KBM-7 (cell line): Measurements from ENCODE around the gene RENBP.
"Not testable (repeated sequence)": the region's sequence is repeated elsewhere in the genome, so short reads cannot be mapped to it uniquely, and the experiment has no call there.

Experiments
- DNase-seq: peaks from one replicate; pipeline ENCODE4 v3.0.0-alpha.2; 2015
- in situ Hi-C: fragments of 300-500 bp; cut with MboI; formaldehyde crosslinking; loops from 2 replicates; pipeline ENCODE4 v1.14.3; 2020; ENCODE audit warnings: low sequenced_read_pairs, low pct_unique_long_range_greater_than_20kb, mixed read lengths

RENBP gene

DNA sequence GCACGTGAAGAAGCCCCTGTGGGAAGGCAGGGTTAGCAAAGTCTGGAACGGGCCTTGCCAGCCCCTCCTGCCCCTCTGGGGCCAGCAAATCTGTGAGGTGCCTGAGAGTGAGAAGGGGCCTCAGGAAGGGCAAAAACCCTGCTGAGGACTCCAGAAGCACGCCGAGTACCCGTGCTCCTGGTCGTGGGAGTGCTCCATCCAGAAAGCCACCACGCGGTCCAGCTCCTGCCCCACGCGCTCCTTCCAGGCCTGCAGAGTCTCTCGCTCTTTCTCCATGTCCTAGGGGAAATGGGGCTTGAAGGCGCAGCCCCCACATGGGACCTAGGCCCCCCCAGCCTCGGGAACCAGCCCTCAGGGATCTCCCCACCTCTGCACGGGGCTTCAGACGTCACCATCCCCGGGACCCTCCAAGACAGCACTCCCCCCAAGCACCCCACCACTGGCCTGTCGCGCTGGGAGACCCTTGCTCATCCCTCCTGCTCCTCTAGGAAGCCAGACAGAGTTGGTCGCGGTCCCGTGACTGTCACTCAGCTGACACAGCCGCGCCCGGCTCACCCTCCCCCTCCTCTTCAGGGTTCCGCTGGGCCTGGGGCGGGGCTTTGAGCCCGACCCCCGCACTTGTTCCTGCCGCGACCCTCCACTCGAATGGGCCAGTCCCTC, at the start of gene RENBP:
Gene RENBP (minus strand): TSS at position 504 of the 660 bp plus-strand sequence. CDS start 33 bp downstream, at position 471.
- in situ Hi-C loops = no loop called here
- DNase-seq = peak; percentile 66

DNA sequence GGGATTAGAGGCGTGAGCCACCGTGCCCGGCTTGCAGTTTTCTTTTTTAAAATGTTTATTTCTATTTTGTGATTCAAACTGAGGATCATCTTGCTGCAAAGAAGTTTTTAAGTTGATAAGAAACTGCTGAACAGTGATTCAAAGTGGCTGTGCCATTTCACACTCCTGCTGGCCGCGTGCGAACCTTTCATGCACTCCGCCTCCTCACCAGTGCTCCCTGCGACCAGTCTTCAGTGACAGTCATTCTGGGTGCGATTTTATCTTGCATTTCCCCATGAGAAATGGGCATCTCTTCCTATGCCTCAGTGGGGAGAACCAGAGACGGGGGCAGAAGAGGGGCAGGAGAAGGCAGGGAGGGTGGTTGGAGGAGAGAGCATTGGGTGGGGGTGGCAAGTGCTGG, 49.5 kb upstream of the RENBP start:
- DNase-seq = no peak
- in situ Hi-C loops = no loop called here

DNA sequence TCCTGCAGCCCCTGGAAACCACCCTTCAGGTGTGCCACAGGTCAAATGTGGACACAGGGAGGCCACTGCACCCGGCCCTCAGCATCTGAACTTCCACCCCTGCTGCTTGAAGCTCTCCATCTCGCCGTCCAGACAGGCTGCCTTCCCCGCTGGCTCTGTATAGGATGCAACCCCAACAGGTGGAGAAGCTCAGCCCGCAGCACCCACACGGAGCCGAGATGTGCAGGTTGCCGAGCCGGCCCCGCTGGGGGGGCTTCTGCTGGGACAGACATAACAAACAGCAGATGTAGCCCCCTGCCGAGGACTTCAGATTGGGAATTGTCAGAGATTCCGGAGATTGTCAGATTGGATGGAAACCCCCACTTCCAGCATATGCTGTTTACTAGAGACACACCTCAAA, 48.6 kb upstream of the RENBP start:
- no peak for DNase-seq
- in situ Hi-C loops = no loop called here

DNA sequence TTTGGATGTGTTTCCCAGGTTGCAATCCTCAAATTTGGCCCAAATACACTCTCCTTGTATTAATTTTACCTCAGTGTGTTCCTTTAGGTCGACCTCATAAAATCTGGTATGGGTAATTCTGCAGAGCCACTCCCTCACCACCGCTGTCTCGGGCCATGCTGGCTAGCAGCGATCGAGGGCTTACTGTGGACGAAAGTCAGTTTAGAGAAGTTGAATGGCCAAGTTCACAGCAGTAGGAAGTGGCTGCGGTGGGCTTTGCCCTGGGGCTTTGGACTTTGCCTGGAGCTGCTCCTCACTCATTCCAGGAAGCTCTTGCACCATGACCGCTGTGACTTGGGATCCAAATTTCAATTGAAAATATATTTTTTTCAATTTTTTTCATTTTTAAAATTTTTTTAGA, 47.7 kb upstream of the RENBP start:
- DNase-seq = peak; percentile 53
- in situ Hi-C loops = no loop called here

DNA sequence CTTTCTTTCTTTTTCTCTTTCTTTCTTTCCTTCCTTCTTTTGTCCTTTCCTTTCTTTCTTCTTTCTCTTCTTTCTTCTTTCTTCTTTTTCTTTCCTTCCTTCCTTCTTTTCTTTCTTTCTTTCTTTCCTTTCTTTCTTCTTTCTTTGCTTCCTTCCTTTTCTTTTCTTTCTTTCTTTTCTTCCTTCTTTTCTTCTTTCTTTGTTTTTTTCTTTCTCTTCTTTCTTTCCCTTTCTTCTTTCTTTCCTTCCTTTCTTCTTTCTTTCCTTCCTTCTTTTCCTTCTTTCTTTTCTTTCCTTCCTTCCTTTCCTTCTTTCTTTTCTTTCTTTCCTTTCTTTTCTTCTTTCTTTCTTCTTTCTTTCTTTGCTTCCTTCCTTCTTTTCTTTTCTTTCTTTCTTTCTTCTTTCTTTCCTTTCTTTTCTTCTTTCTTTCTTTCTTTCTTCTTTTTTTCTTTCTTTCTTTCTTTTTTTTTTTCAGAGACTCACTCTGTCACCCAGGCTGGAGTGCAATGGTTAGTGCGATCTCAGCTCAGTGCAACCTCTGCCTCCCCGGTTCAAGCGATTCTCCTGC, 46.7 kb upstream of the RENBP start:
- DNase-seq = no peak
- in situ Hi-C loops = no loop called here

DNA sequence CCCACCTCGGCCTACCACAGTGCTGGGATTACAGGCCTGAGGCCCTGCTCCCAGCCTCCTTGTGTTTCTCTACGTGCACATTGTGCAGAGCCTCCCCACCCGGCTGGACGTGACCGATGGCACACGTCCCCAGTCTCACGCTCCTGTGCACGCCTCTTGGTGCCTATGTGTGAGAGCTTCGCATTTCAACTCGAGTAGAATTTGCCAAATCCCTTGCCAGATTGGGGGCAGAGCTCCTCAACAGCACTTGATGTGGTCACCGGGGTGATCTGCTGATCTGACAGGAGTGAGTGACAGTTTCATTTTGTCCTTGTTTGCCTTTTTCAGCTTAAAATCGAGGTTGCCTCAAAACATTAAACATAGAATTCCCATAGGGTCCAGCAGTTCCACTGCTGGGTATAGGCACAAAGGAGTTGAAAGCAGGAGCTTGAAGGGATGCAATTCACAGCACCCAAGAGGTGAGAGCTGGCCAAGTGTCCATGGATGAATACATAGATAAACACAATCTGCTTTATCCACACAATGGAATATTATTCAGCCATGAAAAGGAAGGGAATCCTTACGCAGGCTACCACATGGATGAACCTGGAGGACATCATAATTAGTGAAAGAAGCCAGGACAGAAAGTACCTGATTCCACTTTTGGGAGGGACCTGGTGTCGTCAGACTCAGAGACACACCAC, 45.7 kb upstream of the RENBP start:
- no peak for DNase-seq
- in situ Hi-C loops = no loop called here

DNA sequence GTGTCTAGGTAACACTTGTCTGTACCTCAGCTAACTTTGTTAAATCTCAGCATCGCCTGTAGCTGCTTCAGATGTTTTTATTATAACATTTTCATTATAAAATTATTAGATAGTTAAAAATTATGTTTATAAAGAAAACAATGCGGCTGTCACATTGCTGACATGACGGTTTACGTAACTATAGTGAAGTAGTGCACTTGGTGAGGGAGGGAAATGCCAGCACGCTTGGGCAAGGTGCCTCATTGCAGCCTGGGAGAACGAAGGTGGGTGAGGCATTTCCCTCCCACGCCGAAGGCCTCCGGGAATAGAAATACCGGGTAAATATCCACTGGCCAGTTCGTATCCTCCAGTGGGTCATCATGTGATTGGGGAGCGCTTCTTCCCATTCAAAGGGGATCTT, 44.0 kb upstream of the RENBP start:
- in situ Hi-C loops = no loop called here
- DNase-seq = no peak

DNA sequence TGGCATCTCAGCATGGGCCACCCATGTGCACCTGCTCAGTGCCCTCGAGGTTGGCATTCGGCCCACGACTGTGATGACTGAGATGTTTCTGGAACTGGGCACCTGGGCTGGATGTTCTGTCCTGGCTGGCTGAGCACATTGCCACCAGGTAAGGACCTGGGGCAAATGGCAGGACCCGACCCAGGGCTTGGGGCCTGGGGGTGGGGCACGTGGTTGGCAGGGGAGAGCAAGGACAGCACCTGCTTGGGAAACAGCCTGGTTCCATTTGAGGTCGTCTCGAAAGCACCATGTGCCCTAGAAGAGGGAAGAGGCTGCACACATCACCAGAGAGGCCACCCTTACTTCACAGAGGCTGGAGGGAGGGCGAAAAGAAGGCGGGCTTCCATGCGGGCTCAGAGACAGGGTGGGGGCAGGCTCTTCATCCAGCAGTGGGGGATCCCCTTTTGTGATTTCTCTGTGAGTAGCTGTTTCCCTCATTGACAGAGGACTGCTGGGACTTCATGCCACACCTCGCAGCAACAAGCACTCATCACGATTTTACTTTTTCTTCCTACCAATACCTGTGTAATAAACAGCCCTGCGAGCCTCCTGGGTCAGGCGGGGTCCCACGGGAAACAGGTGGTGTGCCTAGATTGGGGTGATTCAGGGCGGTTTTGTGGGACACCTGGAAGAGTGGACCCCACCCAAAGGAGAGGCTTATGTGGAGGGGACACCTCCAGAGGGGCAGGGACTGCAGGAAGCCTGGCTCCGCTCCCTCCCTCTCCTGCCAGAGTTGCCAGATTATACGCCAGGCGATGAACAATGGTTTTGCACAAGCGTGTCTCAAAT, 40.1 kb upstream of the RENBP start:
- no peak for DNase-seq
- in situ Hi-C loops = no loop called here

DNA sequence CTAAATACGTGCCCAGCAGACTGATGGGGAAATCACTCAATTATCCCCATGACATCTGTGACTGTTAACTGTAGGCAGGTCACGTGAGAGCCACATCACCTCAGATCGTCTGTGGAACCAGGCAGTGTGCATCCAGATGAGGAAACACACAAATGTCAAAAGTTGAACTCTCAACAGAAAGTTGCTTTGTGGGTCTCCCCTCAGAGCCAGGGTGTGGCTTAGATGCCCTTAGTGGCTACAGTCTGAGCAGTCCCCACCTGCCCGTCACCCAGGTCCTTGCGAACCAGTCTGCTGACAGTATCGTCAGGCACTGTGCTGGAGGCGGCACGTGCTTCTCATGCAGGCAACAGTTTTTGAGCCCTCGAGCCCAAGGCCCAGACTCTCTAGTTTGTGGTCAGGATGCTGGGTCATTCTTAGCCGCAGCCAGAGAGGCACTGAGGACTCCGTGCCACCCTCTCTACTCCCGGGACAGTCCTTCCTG, 38.9 kb upstream of the RENBP start:
- in situ Hi-C loops = no loop called here
- no peak for DNase-seq

DNA sequence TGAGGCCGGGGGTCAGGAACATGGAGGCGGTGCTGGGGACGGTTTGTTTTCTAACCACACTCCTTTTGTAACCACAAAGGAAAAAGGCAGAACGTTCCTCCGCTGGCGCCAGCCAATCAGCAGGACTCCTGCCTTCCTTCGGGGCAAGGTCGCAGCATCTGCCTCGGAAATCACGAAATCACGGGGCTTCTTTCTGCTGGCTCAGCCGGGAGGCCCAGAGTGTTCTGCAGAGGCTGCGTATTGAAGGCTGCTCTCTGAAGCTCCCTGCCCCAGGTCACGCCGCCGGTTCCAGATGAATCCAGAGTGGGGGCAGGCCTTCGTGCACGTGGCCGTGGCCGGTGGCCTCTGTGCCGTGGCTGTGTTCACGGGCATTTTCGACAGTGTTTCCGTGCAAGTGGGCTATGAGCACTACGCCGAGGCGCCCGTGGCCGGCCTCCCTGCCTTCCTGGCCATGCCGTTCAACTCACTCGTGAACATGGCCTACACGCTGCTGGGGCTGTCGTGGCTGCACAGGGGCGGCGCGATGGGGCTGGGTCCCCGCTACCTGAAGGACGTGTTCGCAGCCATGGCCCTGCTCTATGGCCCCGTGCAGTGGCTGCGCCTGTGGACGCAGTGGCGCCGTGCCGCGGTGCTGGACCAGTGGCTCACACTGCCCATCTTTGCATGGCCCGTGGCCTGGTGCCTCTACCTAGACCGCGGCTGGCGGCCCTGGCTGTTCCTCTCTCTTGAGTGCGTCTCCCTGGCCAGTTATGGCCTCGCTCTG, 37.5 kb upstream of the RENBP start:
- in situ Hi-C loops = no loop called here
- peak; percentile 95 for DNase-seq

DNA sequence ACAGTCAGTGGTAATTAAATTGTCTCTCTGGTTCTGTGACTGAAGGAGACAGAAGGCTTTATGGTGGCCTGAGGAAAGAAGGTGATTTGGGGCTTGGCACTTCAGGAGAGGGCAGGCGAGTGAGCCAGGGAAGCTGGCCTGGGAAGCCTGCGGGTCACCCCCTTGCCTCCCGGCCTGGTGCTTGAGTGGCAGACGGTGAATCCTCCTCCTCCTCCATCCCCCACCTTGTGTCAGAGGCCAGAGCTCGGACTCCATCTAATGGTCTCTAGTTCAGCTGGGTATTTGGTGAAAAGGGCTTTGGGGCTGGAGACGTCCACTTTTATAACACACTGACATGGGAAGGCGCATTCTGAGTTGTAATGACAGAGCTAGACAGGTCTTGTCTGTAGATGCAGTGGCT, 36.8 kb upstream of the RENBP start:
- no peak for DNase-seq
- in situ Hi-C loops = no loop called here

DNA sequence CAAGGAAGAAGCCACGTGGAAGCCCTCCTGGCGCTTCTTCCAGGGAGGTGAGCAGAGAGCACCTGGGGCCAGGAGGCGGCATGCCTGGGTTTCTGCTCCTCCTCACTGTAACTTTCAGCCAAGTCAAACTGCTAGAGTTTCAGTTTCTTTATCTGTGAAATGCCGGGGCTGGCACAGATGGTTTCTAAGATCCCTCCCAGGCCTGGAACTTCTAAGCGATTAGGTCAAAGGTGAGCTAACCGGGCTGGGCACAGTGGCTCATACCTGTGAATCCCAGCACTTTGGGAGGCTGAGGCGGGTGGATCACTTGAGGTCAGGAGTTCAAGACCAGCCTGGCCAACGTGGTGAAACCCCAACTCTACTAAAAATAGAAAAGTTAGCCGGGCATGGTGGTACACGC, 36.0 kb upstream of the RENBP start:
- in situ Hi-C loops, DNase-seq: not testable (repeated sequence)

DNA sequence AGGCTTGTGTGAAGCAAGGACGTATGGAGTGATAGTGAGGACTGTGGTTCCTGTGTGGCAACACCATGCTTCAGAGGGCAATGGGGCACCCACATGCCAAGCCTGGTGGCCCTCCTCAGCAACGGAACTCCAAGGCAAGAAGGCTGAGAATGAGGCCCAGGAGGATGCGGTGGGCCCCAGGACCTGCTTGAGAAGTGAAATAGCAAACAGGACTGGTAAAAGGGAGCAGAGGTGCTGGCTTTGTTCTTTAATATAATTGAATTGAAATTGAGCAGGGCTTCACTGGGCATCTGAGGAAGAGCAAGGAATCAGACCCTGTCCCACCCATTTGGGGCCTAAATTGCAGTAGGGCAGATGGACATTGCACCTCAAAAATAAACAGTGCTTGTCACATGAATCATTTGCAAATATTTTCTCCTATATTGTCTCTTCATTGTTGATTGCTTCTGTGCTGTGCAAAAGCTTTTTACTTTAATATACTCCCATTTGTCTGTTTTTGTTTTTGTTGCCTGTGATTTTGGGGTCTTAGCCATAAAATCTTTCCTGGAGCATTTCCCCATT, 30.4 kb upstream of the RENBP start:
- in situ Hi-C loops = no loop called here
- DNase-seq = no peak

DNA sequence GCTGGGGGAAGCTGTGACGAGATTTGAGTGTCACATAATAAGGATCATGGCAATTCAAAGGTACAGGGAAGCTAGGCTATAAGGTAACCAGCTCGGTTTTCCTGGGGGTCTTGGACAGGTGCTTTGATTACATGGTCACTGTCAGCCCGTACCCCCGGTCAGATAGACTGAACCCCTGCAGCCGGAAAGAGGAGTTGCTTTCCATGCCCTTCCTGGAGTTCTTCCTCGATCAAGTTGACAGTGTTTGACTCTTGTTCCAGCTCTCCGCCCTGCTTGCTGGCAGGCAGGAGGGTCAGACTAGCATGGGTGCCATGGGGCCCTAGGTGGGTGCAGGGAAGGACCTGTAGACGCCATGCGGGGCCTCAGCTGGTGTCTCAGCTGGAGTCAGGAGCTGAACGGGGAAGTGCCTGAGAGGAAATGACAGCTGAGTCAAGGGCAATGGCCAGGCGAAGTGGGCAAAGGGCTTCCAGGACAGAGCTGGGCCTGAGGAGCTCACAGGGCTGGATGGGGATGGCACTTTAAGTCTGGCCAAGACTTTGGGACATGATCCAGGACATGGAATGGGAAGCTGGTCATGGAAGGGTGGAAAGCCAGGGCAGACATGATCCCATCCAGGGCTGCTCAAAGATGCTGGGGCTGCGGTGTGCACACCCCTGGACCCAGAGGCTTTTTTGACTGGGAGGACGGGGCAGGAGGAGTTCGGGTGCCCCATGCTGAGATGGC, 29.7 kb upstream of the RENBP start:
- DNase-seq = no peak
- in situ Hi-C loops = no loop called here

DNA sequence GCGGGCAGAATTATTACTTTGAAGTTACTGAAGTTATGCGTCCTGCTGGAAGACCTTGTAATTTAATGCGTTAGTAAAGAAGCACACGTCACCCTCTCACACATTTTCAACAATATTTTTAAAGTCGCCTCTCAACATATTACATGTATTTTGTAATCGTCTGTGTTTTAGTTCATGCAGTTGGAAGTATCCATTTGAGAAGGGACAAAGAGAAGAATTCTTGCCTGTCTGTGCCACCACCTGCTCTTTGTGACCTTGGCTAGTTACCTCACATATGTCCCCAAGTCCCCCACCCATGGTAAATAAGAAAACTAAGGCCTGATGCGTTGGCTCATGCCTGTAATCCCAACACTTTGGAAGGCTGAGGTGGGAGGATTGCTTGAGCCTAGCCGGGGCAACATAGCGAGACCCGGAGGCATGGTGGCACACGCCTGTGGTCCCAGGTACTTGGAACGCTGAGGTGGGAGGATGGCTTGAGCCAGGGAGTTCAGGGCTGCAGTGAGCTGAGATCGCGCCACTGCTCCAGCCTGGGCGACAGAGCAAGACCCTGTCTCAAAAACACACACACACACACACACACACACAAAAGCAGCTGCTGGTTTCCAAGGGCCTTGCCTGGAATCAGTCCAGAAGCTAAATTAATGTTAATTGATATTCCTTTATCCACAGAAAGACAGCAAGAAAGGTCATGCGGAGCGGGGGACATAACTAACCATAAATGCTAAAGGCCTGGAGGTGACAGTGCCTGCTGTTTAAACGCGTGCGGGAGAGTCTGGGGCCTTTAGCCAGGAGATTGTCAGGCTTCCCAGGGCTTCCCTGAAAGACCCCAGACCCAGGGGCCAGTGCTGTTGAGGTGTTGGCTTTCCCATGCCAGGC, 28.9 kb upstream of the RENBP start:
- in situ Hi-C loops = no loop called here
- no peak for DNase-seq

DNA sequence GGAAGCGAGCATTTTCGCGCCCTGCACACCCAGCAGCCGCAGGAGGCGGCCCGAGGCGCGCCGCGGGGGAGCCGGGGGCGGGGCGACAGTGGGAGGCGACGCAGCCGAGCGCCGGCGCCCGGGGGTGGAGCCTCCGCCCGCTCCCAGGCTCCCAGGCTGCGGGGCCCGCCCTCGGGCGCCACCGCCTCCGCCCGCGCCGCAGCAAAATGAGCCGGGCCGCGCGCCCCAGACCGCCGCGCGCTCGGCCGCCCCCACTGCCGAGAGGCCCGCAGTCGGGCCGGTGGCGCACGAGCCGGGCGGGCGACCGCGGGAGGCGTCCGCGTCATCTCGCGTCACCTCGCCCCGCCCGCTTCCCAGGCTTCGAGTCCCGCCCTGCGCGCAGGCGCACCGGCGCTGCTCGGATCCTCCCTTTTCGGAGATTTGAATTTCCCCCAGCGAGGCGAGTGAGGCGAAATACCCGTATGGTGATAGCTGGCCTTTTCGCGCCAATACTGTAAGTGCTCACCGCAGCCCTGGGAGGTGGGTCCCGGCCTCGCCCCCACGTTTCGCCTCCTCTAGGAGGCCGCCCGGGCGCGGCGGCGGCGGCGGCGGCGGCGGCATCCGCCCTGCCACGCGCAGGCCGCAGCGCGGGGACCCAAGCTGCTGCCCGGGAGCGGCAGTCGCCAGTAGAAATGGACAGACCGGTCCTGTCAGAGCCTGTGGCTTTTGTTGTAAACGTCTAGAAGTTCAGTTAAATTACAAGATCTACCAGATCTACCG, 28.1 kb upstream of the RENBP start, which contains the start of gene TMEM187:
Gene TMEM187 (plus strand): TSS at position 387 of the 759 bp plus-strand sequence. CDS start 9,309 bp downstream, outside the sequence.
- in situ Hi-C loops = no loop called here

More for the DNA sequence above, 28.1 kb upstream of the RENBP start, which contains the start of gene TMEM187:
- DNase-seq = peak; percentile 95
